Suppressor macrophage (primary cell): ENCODE data around the gene COL9A3.
A peak's percentile ranks its signal among the peaks of the same experiment; 100 is the strongest.

Experiments
- DNase-seq, 4 experiments: peaks; one replicate each; pipeline ENCODE4 v3.0.0-alpha.2; 2020 to 2022

The COL9A3 gene

DNA sequence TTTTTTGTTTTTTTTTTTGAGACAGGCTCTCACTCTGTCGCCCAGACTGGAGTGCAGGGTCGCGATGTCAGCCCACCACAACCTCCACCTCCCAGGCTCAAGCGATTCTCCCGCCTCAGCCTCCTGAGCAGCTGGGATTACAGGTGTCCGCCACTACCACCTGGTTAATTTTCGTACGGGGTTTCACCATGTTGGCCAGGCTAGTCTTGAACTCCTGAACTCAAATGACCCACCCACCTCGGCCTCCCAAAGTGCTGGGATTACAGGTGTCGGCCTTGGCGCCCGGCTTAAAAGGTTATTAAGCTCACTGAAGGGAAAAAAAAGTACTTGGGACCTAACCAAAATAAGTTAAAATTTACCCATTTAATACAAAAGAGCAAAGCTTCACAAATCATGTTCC, 42.9 kb downstream of the COL9A3 start:
- no peak for DNase-seq

DNA sequence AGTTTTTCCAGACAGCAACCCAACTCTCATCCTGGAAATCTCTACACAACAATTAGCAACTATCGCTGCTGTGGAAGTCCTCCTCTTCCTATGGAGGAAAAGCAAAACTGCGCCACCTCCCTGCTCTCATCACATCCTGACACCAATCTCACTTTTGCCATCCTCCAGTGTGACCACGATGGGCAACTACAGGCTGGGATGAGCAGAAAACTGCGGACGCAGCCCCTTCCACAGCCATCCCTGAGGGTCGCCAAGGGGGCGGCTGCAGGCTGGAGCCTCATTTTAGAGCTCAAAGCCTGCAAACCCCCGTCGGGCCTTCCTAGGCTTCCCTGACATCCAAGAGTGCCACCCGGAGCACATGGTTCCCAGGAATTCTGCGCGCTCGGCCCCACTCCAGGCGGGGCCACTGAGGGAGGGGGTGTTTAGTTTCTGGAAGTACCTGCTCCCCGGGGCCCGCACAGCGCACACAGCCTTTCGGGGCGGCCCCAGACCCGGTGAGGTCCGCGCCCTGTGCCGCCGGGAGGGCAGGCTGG, 43.6 kb downstream of the COL9A3 start:
- DNase-seq, result no peak

DNA sequence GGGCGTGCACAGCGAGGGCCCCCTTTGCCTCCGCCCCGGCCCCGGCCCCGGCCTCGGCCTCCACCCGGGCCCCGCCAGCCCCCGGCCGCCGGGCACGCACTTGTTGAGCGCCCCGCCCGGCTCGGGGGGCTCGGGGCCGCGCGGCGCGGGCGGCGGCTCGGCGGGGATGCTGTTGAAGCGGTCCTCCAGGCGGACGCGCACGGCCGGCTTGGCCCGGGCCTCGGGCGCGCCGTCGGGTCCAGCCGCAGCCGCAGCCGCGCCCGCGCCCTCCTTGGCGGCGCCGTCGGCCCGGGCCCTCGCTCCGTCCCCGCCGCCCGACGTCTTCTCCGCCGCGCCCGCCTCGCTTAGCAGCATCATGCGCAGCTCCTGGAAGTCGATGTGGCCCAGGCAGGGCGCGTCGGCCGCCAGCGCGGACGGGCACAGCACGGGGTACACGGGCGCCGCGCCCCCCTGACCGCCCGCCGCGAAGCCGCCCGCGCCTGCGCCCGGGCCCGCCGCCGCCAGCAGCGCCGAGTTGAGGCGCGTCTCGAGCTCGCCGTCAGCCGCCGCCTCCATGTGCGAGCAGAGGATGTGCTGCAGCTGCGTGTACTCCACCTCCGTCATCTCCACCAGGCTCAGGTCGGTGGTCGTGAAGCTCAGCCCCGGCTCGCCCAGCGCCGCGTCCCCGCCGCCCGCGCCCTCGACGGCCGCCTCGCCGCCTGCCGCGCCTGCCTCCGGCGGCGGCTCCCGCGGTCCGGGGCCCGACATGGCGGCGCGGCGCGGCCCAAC, 44.3 kb downstream of the COL9A3 start:
- DNase-seq, result peak; percentile 28 to 69 (median 48)

DNA sequence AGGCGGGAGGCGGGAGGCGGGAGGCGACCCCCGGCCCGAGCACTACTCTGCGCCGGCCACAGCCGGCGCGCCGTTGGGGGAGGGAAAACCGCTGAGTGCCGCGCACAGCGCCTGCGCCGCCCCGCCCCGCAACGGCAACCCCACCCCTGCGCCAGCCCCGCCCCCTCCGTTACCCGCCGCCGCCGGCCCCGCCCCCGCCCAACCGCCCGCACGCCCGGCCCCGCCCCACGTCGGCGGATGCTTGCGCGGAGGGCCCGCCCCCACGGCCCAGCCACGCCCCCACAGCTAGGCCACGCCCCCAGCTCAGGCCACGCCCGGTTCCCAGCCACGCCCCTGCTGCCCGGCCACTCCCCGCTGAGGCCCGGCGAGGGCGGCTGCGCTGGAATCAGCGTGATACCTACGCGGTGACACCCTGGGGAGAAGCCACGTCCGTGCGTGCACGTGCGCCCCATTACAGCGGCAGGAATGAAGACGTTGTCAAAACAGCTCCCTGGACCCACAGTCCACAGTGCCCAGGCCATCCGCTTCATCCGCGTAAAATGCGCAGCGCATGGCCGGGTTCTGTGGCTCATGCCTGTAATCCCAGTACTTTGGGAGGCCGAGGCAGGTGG, 45.0 kb downstream of the COL9A3 start, which contains the start of gene TCFL5:
Gene TCFL5, minus strand, starts transcription at position 97 of the 611 bp plus-strand sequence. CDS start 152 bp downstream, outside the sequence.
- DNase-seq, result peak; percentile 89 to 98 (median 94)

DNA sequence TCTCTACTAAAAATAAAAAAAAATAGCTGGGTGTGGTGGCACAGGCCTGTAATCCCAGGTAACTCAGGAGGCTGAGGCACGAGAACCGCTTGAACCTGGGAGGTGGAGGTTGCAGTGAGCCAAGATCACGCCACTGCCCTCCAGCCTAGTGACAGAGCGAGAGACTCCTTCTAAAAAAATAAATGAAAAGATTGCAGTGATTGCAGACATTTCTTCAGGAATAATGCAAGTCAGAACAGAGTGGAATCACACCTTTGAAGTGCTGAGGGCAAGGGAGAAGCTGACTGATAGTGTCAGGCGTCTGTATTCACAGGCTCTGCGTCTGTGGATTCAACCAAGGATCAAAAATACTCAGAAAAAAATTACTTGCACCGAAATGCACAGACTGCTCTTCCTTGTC, 47.4 kb downstream of the COL9A3 start:
- no peak for DNase-seq

DNA sequence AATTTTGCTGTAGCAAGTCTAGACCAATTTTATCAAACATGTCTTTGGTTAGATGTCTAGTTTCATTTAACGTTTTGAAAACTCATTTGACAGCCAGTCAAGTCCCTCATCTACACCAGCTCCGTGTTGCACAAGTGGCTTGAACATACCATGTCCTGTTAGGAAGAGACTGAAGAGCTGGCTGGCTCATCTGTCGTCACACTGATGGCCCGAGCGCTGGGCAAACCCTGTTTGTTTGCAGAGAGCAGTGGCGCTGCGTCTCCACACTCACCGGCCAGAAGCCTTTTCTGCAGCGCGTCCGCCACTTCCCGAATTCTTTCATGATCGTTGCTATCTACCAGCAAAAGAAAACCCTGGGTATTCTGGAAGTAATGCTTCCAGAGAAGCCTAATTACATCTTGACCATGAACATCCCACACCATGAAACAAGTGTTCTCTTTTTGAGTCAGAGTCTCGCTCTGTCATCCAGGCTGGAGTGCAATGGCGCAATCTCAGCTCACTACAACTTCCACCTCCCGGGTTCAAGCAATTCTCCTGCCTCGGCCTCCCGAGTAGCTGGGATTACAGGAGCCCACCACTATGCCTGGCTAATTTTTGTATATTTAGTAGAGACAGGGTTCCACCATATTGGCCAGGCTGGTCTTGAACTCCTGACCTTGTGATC, 55.5 kb downstream of the COL9A3 start:
- peak in 3 of 4 experiments; percentile 23 to 57 (median 52) for DNase-seq

DNA sequence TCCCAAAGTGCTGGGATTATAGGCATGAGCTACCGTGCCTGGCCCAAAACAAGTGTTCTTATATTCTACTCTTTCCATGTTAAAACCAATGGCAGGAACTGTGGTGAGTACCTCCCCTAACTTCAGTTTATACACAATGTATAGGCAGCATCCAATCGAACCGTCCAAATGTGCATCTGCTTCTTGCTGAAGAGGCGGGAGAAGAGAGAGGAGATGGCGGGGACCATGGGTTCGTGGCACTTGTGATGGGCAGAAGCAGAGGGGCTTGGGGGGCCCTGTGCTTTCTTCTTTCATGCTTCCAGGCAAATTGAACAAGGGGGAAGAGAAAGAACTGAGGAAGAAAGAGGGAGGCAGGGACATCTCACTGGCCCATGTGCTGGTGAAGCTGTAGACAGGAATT, 56.0 kb downstream of the COL9A3 start:
- no peak for DNase-seq

DNA sequence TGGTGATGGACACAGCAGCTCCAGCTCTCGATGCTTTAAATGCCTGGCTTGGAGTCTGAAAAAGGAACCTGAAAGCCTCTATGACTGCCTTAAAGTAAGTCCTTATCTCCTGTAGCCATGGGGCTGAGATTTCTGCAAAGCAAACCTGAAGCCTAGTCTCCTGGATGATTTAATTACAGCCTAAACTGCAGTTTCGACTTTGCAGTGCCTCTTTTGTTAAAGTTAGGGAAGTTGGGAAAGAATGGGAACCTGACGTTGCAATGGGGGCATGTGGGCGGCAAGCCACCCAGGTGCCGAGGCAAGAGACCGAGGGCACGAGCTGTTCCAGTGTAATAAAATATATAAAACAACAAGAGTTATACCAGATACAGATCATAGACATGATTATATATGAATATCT, 56.4 kb downstream of the COL9A3 start:
- peak in 2 of 4 experiments; percentile 20 to 29 for DNase-seq

DNA sequence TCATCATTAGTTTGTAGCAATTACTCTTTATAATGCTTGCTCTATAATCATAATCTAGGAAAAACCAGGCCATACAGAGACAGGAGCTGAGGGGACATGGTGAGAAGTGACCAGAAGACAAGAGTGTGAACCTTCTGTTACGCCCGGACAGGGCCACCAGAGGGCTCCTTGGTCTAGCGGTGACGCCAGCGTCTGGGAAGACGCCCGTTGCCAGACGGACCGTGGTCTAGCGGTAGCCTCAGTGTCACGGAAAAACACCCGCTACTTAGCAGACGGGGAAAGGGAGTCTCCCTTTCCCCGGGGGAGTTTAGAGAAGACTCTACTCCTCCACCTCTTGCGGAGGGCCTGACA, 56.8 kb downstream of the COL9A3 start:
- DNase-seq, result peak; percentile 59 to 71 (median 61)

DNA sequence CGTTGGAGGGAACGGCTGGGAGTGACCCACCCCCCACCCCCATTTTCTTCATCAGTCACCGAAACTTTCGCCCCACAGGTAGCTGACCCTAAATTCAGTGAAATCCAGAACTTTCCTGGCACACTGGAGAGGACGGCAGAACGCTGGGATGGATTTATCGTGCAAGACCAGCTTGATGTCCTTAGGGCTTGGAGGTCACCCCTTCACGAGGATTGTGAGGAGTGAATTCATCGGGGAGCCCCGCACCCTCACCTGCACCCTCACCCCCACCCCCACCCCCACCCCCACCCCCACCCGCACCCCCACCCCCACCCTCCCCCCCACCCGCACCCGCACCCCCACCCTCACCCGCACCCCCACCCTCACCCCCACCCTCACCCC, 58.1 kb downstream of the COL9A3 start:
- no peak for DNase-seq

DNA sequence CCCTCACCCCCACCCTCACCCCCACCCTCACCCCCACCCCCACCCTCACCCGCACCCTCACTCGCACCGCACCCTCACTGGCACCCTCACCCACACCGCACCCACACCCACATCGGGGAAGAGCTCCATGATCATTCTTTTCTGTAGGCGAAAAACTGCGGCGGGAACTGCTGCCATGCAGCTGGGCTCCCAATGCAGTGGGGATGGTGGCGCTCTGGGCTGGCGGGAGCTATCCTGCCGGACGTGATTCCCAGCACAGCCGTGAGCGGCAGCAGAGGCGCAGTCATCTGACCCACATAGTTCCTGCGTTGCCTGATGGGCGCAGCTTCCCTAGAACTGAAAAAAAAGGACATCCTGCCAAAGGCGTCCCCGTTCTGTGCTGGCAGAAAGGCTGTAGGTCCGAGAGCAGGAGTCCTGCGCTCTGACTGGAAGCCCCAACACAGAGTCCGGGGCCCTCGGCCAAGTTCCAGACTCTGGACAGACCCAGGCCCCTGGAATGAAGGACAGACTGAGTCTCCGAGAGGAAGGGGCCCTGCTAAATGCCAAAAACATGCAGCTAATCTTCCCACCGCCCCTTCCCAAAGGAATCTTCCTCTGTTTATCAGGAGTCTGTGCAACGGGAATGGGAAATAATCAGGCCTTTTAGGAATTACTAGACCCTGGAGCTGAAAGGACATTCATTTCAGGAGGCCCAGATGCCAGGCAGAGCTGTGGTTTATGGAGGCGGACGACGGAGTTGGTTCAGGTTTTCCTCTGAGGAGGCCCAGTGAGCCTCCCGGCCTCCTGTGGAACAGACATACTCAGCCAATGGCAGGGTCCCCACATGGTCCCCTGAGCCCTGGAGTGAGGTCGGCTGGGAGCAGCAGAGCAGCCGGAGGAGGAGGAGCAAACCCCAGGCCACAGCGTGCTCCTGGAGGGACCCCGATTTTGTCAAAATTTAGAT, 58.8 kb downstream of the COL9A3 start:
- DNase-seq, result peak; percentile 53 to 71 (median 62)

DNA sequence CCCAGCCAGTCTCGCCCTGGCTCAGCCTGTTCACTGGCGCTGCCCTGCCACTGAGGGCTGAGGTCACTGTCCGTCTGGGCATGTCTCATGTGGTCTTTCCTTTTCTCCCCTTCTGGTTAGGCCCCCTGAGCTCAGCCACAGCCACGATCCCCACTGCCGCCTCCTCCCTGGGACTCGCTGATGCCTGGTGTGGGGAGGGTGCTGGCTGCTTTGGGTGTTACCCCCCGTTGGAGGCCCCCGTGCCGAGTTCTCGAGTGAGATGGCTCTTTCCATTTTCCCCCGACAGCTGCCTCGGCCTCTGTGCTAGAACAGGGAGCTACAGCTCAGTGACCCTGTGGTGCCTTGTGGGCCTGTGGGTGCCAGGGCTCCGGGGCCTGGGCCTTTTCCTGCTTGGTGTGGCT, 59.7 kb downstream of the COL9A3 start:
- DNase-seq, result no peak

DNA sequence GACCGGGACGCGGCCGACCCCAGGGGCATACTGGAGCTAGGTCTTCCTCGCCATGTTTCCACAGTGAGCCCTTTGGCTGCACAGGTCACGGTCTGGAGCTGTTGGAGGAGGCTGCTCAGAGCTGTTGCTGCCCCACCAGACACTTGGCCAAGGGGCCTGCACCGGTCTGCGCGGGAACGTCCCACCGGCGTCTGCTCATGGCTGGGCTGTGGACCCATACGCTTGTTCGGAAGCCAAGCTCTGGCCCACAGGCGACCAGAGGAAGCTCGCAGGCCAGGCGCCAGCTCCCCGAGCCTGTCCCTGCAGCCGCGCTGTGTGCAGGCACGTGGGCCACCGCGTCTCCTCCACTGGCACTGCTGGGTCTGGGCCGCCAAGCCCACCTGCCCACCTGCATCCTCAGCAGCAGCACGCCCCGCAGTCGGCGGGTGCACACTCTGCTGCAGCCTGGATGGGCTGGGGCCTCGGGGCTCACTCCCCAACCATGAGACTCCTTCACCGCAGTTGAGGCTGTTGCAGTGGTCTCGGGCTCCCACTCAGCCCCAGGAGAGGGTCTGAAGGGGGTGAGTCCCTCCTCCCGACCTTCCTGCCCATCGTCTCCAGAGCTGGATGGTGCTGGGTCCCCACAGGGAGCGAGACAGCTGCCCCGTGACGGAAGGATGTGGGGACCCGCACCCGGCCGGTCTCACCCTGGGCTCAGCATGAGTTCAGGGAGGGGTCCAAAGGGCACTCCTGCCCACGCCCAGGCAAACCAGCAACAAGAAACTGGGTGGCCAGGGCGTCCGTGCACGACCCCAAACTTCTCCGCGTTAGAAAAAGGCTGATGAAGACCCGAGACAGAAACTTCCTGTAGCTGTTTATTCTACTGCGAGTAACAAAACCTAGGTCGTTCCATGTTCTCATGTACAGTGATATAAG, 60.3 kb downstream of the COL9A3 start:
- no peak for DNase-seq

DNA sequence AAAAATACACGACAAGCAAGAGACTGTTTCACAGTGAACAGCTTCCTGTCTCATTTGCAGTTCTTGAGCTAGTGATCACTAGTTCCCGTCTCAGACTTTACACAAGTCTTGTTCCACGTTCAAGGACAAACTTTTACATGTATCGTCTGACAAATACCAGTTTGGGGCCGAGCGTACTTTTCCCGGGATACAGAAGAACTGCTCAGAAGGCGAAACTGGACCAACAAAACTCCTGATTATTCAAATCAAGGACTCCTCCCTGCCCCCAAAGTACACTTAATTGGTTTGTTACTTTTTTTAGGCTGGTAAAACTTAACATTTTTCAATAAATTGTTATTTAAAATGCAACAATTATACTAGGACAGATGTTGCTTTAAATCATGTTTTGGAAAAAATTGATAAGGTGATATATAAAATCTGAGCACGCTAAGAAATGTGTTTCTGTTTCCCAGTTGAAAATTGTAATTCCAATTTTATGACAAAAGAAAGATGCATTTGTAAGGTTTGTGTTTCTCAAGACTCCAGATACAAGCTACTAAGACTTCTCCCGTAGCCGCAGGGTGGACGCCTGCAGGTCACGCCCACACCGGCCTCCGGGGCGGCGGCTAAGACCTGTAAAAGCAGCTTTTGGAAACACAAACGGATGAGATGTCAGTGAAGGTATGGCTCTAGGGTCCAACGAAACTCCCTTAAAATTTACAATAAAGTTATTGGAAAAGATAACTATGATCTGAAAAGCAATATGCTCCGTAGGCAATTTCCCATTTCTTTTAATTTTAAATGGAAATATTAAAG, 61.6 kb downstream of the COL9A3 start:
- DNase-seq, result no peak

DNA sequence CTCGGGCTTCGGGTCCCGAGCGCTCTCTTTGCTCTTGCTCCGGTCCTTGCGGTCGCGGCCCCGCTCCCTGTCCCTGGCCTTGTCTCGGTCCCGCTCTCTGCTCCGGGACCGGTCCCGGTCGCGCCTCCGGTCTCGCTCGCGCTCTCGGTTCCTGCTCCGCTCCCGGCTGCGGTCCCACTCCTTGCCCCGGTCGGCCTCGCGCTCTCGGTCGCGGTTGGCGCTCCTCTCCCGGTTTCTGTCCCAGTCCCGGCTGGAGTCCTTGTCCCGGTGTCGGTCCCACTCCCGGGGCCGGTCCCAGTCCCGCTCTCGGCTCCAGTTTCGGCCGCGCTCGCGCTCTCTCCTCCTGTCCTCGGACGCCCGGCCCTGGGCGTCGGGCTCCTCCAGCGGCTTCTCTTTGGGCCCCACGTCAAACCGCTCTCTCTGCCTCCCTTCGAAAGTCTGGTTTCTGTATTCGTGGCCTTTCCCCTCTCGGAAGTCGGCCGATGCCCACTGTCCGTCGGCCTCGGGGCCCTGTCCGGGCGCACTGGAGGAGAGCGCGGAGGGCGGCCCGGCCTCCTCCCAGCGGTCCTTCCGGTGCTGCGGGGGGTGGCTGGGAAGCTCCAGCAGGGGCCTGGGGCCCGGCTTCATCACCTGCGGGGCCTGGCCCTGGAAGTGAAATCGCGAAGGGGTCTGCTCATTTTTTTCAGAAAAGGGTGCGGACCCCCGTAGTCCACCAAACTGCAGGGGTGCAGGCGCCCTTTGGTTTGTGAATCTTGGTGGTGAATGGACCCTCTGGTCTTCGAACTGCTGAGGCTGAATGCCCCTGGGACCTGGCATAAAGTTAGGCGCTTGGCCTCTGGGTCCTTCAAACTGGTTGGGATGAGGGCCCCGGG, 62.7 kb downstream of the COL9A3 start:
- DNase-seq, result no peak

DNA sequence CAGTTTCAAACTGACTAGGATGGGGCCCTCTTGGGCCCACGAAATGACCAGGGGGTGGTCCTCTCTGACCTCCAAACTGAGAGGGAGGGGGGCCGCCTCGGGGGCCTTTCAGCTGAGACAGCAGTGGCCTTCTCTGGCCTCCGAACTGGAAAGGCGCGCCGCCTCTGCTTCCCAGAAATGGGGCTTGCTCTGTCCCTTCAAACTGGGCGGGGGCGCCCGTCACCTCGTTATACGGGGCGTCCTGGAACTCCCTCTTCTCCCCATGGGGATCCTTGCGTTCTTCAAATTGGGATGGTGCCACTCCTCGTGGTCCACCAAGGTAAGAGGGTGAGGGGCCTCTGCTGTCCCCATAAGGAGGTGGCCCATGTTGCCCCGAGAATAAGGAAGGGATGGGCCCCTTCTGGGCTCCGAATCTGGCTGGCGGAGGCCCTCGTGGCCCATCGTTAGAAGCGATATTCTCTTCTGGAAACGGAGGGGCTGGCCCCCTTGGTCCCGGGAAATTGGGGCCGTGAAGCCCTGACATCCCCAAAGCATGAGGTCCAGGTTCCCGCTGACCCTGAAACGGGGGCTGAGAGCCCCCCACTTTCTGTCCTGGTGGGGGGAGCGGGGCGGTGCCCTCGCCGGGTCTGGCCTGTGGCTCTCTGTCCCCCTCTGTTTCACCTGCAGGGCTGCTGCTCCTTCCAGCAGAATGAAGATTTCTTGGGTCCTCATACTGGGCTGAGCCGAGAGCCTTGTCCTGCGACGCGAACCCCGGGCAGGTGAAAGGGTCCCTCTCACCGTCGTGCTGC, 63.5 kb downstream of the COL9A3 start:
- DNase-seq, result no peak

DNA sequence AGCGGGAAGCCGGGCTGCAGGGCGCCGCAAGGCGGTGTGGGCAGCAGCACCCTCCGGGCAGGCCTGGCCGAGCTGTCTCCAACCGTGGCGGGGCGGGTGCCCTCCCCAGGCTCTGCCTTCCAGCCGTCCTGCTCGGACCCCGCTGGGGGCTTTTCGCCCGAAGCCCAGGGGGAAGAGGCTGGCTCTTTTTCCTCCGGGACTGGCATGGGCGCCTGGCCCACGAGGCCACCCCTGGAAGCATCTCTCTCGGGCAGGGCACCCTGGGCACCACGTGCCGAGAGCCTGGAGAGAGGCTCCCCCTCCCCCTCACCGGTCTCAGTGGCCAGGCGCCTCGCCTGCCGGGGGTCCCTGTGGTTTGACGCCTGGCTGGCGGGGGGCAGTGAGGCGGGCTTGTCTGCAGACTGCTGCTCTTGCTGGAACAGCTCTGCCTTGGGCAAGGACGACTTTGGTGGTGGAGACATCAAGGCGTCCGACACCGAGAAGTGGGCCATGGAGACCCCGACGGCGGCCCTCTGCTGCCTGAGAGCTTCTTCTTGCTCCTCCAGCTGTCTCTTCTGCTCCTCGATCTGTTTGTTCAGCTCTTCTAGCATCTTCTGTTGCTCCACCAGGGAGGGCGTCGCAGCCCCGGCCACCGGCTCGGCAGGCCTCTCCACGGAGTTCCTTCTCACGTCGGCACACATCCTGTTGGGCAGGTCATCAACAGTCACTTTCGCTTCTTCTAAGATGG, 64.2 kb downstream of the COL9A3 start:
- no peak for DNase-seq
